Spleen (tissue), 11 donors: ENCODE data around the gene GJA9. TPM values are rescaled to one million over a fixed set of nuclear protein-coding genes. Genes with fewer than 3 reads are reported as not detected.

Source experiments
- DNase-seq: peaks from one replicate; pipeline ENCODE4 v3.0.0-alpha.2; 2020
- H3K27ac ChIP-seq, 8 donors: fragments of 200-600 bp; sonication (generic) in 7 of 8; 1 replicate in 4 of 8; 2 replicates in 4 of 8; pipeline versions ENCODE4 v1.5.0 to v1.8.0; 2016 to 2021; ENCODE audit warnings: inconsistent platforms in 4 of 8, mild to moderate bottlenecking in 4 of 8, moderate library complexity in 1 of 8
- H3K27me3 ChIP-seq, 7 donors: fragments of 200-600 bp; sonication (generic) in 6 of 7; replicated peaks in 1 of 7; 1 replicate in 4 of 7; 2 replicates in 3 of 7; pipeline versions ENCODE4 v1.5.0 to v1.8.0; 2016 to 2021; ENCODE audit warnings: inconsistent platforms in 3 of 7, mild to moderate bottlenecking in 1 of 7
- H3K36me3 ChIP-seq, 6 donors: fragments of 200-600 bp; sonication (generic) in 5 of 6; 1 replicate in 4 of 6; 2 replicates in 2 of 6; pipeline versions ENCODE4 v1.5.0 to v1.8.0; 2016 to 2021; ENCODE audit warnings: inconsistent platforms in 2 of 6
- H3K4me1 ChIP-seq, 6 donors: fragments of 200-600 bp; sonication (generic) in 5 of 6; 1 replicate in 3 of 6; 2 replicates in 3 of 6; pipeline versions ENCODE4 v1.5.0 to v1.8.0; 2016 to 2021; ENCODE audit warnings: inconsistent platforms in 3 of 6
- H3K4me3 ChIP-seq, 8 donors: fragments of 200-600 bp; sonication (generic) in 7 of 8; 1 replicate in 4 of 8; 2 replicates in 4 of 8; pipeline versions ENCODE4 v1.5.0 to v1.8.0; 2016 to 2021; ENCODE audit warnings: inconsistent platforms in 4 of 8, mild to moderate bottlenecking in 4 of 8, moderate library complexity in 2 of 8
- H3K9me3 ChIP-seq, 8 donors: fragments of 200-600 bp; sonication (generic) in 7 of 8; 1 replicate in 4 of 8; 2 replicates in 4 of 8; pipeline versions ENCODE4 v1.5.0 to v1.8.0; 2016 to 2021; ENCODE audit warnings: inconsistent platforms in 4 of 8
- CTCF ChIP-seq, 11 experiments: fragments of 200-600 bp in 7 of 11; fragments of 450-650 bp in 4 of 11; sonication (generic) in 4 of 11; IDR thresholded peaks in 8 of 11; conservative IDR thresholded peaks in 3 of 11; 1 replicate in 7 of 11; 2 replicates in 4 of 11; pipeline versions ENCODE4 v1.4.0 to v1.8.0; 2016 to 2021; ENCODE audit warnings: antibody characterized with exemption in 11 of 11, inconsistent platforms in 4 of 11, mild to moderate bottlenecking in 1 of 11
- POLR2A ChIP-seq, 3 donors: fragments of 450-650 bp; IDR thresholded peaks; one replicate each; pipeline ENCODE4 v1.5.1; 2017; ENCODE audit warnings: antibody characterized with exemption in 3 of 3, mild to moderate bottlenecking in 1 of 3
- POLR2AphosphoS5 ChIP-seq, 3 donors: sonication (generic); formaldehyde crosslinking; IDR thresholded peaks; one replicate each; pipeline ENCODE4 v1.5.1; 2017; ENCODE audit warnings: antibody characterized with exemption in 3 of 3
- WGBS, 5 donors: extraction: QIAGEN DNeasy Blood & Tissue Kit in 3 of 5; methylation state at CpG; one replicate each; pipeline versions ENCODE4 v1.1.5 to v1.1.7; 2013 to 2018; 5-methylcytosine and 5-hydroxymethylcytosine counted together
- intact Hi-C: fragments of 100-400 bp; cut with DNase I; formaldehyde crosslinking; loops from one replicate; pipeline ENCODE4 v1.15.0; 2023; ENCODE audit warnings: low total_unique reads
- polyA plus RNA-seq, 3 donors: library from polyadenylated mRNA; stranded (reverse); fragments of 200-250 nt; gene quantifications; one replicate each; pipeline ENCODE4 v1.2.1, GENCODE V29; 2013
- total RNA-seq, 7 donors: library from RNA; depleted of rRNA in 3 of 7; stranded (reverse); fragments of >200 nt in 3 of 7; fragmentation: NEBNext Ultra II Directional in 4 of 7; extraction: Animal tissue kit (Norgen Biotek cat#: 25700) in 4 of 7; gene quantifications; one replicate each; pipeline versions ENCODE4 v1.1.0 to v1.2.1, GENCODE V29; 2016 to 2021
- donor health status: healthy with polysubstance abuse.
- donor health status: DM: no; HTN: no; CAD: no; lungs with moderate emphysema.
- donor health status: DM: no; HTN: no; CAD: no.
- donor health status: Bipolar disorder and iron deficiency.
- donor health status: healthy.
- donor health status: DM: no; HTN: no; CAD: no.
- donor health status: DM: yes; HTN: yes; CAD: no.

GJA9 gene
- total and polyA plus RNA-seq, 10 donors, result 0.06 TPM; not detected in 9

GRCh38 chr1:38834937-38835827 is 46.2 kb downstream of the GJA9 start:
- DNase-seq, result no peak
- Histone ChIP-seq H3K4me1 (peaks cover 0 to 45% (median 18%) of the 10 kb centered on the region in 6 donors), H3K27ac (peak overlapping the region in 3 of 8 donors; percentile 60 to 76 (median 68)), H3K4me3 (no peak overlapping the region), H3K27me3 (peaks cover 0 to 10% (median 0%) of the 10 kb centered on the region in 7 donors), H3K36me3 (peaks cover 0 to 34% (median 21%) of the 10 kb centered on the region in 6 donors), H3K9me3 (no peaks in the 10 kb centered on the region)
- peak; percentile 45 to 90 (median 80) for TF ChIP-seq CTCF (IDR thresholded peaks at IDR 0.05 in 8 of 11, conservative IDR thresholded peaks at IDR 0.05 in 3 of 11)
- no peak for TF ChIP-seq POLR2A (IDR thresholded peaks at IDR 0.05)
- WGBS, 5 donors, result 9 to 28% (median 22%) methylated on average over 3 of the region's 3 CpGs
- intact Hi-C loops, result loop anchor here (10.0 kb wide), 1 partner anchor 800 kb away; no protein-coding TSS in a partner anchor

- DNase-seq, result no peak
- Histone ChIP-seq H3K36me3 (peaks cover 0 to 25% (median 16%) of the 10 kb centered on the region in 6 donors), H3K27ac (peak overlapping the region in 5 of 8 donors; percentile 44 to 76 (median 60)), H3K4me3 (no peak overlapping the region), H3K9me3 (no peaks in the 10 kb centered on the region), H3K27me3 (peaks cover 0 to 17% (median 0%) of the 10 kb centered on the region in 7 donors), H3K4me1 (peaks cover 0 to 39% (median 14%) of the 10 kb centered on the region in 6 donors)
- intact Hi-C loops, result loop anchor here (10.0 kb wide), 1 partner anchor 800 kb away; no protein-coding TSS in a partner anchor
- WGBS, 5 donors, result 46 to 61% (median 53%) methylated on average over 3 of the region's 3 CpGs
- TF ChIP-seq POLR2A (IDR thresholded peaks at IDR 0.05) (no peak), POLR2AphosphoS5 (IDR thresholded peaks at IDR 0.05) (no peak), CTCF (IDR thresholded peaks at IDR 0.05 in 8 of 11, conservative IDR thresholded peaks at IDR 0.05 in 3 of 11) (no peak)
Observed at GRCh38 chr1:38834221-38834782, 47.1 kb downstream of the GJA9 start.

- peaks cover 0 to 13% (median 4%) of the 10 kb centered on the region in 6 donors for H3K36me3 ChIP-seq
- intact Hi-C loops, result loop anchor here (10.0 kb wide), 1 partner anchor 798 kb away; no protein-coding TSS in a partner anchor
- no peak for DNase-seq
- TF ChIP-seq POLR2AphosphoS5 (IDR thresholded peaks at IDR 0.05) (no peak), POLR2A (IDR thresholded peaks at IDR 0.05) (no peak), CTCF (IDR thresholded peaks at IDR 0.05 in 8 of 11, conservative IDR thresholded peaks at IDR 0.05 in 3 of 11) (no peak)
- 29 to 74% (median 54%) methylated on average over 3 of the region's 3 CpGs for WGBS, 5 donors
- no peak overlapping the region for H3K4me3 ChIP-seq
- peak overlapping the region in 3 of 8 donors; percentile 60 to 76 (median 68) for H3K27ac ChIP-seq
- peaks cover 0 to 39% (median 14%) of the 10 kb centered on the region in 6 donors for H3K4me1 ChIP-seq
- peaks cover 0 to 28% (median 0%) of the 10 kb centered on the region in 7 donors for H3K27me3 ChIP-seq
- no peaks in the 10 kb centered on the region for H3K9me3 ChIP-seq
Observed at GRCh38 chr1:38833146-38833545, 48.2 kb downstream of the GJA9 start.
